Superior temporal gyrus (tissue), 1 donor: Measurements from ENCODE around the gene UBD.

Source experiments
- DNase-seq: peaks from one replicate; pipeline ENCODE4 v3.0.0-alpha.2; 2016; ENCODE audit errors: extremely low spot score

The UBD gene

DNA sequence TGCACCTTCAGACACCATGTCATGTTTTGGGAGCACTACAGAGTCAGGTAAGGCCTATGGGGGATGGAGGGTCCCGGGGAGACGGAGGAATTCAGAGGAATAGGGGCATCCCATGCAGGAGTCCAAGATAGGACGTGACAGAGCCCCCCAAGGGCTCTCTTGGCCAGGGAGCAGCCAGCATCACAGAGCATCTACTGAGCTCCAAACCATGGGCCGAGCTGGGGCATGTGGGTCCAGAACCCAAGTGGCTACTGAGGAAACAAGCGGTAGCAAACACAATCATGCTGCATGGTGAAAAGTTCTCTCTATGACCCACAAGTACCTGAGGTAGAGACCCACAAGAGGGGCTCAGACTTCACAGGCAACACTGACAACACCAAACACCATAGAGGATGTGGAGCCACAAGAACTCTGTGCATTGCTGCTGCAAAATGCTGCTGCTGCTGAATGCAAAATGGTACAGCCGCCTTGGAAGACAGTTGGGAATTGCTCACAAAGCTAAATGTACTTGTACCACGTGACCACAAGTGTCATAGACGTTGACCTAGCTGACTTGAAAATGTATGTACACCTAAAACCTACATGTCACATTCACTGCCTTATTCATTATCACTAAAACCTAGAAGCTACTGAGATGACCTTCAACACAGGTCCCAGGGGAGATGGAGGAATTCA, 38.4 kb downstream of the UBD start:
- DNase-seq, result no peak

DNA sequence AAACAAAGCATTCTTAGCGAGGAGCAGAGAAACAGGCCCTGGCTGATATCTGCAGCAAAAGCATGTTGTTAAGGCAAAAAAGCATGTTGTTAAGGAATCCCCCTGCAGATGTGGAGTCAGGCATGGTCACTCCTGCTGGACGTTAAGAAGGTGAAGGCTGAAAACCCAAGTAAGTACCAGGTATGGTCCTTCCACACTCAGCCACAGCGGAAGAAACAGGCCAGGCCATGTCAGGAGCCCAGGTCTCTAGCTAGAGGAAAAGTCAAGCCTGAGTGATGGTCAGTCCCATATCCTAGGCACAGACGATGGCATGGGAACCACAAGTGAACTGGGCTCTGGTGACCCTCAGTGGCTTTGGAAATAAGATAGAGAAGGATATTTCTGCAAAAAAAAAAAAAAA, 39.3 kb downstream of the UBD start:
- no peak for DNase-seq

DNA sequence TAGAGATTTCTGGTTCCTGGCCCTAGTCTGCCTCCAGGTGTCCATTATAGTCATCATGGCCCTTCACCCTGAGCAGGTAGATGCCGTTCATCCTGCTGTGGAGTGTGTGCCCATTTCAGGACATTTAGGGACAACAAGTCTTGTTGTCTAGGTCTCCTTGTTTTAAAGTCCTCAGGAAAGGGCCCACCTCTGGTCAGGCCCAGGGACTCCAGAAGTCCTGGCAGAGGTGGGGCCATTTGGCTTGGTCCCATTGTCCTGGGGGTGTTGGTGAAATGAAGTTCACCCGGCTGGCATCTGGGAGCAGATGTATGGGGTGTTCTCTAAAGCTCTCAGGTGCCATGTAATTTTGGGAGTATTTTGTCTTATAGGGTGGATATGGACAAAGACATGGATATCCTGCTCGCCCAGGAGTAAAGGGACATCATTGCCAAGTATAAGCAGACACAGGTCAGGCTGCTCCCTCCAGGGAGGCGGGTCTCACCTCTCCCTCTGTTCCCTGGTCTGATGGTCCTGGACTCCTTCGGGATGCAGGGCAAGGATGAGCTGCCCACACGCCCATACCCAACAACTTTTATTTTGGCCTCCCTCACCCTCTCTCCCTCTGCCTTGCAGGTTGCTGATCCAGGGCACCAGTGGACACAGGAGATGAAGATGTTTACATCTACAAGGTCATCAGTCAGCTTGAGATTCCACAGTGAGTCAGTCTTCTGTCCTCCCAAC, 40.1 kb downstream of the UBD start:
- no peak for DNase-seq

GRCh38 chr6:29517728-29518440, 41.6 kb downstream of the UBD start:
- no peak for DNase-seq

GRCh38 chr6:29517245-29517644, 42.3 kb downstream of the UBD start:
- DNase-seq, result no peak

GRCh38 chr6:29516108-29516507, 43.4 kb downstream of the UBD start:
- DNase-seq, result no peak

- DNase-seq, result no peak
Observed at GRCh38 chr6:29510746-29511300, 48.7 kb downstream of the UBD start.

- no peak for DNase-seq
Observed at GRCh38 chr6:29510202-29510601, 49.3 kb downstream of the UBD start.

DNA sequence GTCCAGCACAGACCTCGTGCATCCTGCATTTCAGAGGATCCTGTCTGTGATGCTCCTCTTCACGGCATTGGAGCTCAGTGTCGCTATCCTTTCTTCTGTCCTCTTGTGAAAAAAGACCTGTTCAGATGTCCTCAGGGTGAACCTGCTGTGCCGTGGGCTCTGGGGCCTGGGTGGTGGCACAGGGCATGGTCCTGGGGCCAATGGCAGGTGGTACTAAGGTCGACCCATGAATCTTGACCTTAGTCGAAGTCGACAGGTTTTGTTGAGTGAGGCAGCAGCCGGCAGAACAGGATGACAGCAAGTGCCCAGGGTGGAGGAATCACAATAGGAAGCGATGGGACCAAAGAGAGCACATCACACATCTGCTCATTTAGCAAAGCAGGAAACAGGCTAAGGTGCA, 49.8 kb downstream of the UBD start:
- DNase-seq, result no peak

DNA sequence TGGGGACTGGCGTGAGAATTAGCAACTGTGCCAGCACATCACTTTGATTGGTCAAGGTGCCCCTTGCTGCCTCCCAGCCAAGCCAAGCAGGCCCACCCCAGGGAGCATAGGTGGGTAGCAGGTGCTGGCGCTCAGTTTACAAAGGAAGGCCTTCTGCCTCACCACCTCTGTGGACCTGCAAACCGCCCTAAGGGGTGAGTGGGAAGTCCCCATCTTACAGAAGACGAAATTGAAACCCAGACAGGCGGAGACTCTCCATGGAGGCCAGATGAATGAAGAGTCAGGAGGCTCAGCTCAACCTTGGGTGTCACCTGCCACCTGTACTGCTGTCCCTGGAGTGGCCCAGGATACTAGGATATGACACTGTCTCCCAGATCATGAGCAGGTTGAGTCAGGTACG, 50.3 kb downstream of the UBD start:
- DNase-seq, result no peak

GRCh38 chr6:29507319-29507718, 52.2 kb downstream of the UBD start:
- no peak for DNase-seq

- no peak for DNase-seq
Observed at GRCh38 chr6:29506446-29507067, 53.0 kb downstream of the UBD start.

DNA sequence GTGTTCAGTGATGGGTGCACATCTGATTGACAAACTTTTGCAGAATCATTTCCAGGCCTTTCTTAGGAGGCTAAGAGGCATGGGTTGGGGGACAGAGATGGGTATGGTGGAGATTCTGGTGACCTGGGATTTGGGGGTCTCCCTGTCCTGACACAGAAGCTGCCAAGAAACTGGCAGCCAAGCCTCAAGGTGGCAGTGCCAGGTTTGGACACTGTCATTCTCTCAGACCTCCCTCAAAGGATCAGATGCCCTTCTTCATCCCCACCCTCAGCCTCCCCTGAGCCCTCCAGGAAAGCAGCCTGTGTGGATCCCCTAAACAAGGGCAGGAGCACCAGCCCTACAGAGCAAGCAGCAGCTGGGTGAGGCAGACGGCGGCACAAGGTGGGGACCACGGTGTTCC, 53.7 kb downstream of the UBD start:
- DNase-seq, result no peak
